GM12878 (cell line): ENCODE measurements around the gene HSPB6. TPM values are rescaled to one million over a fixed set of nuclear protein-coding genes. Genes with fewer than 3 reads are reported as not detected.

ENCODE experiments used
- ATAC-seq: fragments of 200-7000 bp; cut with Tn5 transposase; 3 replicates; pipeline ENCODE4 v1.9.1; 2020; ENCODE audit warnings: mild to moderate bottlenecking, moderate library complexity
- BruUV-seq: library from RNA; stranded (reverse); fragments of 400-500 nt; replicated peaks from 2 replicates; lab custom pipeline; 2021; lab: Mats Ljungman, UMichigan
- CTCF ChIA-PET: fragments of 300-600 bp; sonication (Branson Sonifier 250); formaldehyde crosslinking; extraction: SDS; loops from one replicate; lab custom pipeline; 2021; ENCODE audit warnings: inconsistent platforms; lab: Yijun Ruan, JAX
- POLR2A ChIA-PET: fragments of 350-600 bp; formaldehyde crosslinking; extraction: SDS; loops from one replicate; lab custom pipeline; 2021; ENCODE audit warnings: inconsistent platforms; lab: Charles Lee
- RAD21 ChIA-PET: fragments of 300-600 bp; sonication (Branson Sonifier 250); formaldehyde crosslinking; loops from one replicate; lab custom pipeline; 2023; ENCODE audit warnings: antibody characterized with exemption; ENCODE audit not compliant: unreplicated experiment; lab: Charles Lee
- SMC1A ChIA-PET: fragments of 300-600 bp; sonication (Branson Sonifier 250); formaldehyde crosslinking; loops from one replicate; lab custom pipeline; 2023; ENCODE audit not compliant: unreplicated experiment, uncharacterized antibody; lab: Charles Lee
- DNase-seq: peaks from one replicate; pipeline ENCODE4 v3.0.0-alpha.2; 2011; ENCODE audit warnings: low read depth, low spot score
- FAIRE-seq: peaks from 3 replicates; lab custom pipeline; 2011; peaks lifted over from hg19 to GRCh38; lab: Jason Lieb, UNC
- H2AFZ ChIP-seq: 2 replicates; pipeline ENCODE4 v1.6.0; 2011; ENCODE audit warnings: low read depth, low read length, control low read depth; ENCODE audit not compliant: control insufficient read depth
- H3K27ac ChIP-seq: 2 replicates; pipeline ENCODE4 v1.5.1; 2011; ENCODE audit warnings: control low read depth; ENCODE audit not compliant: control insufficient read depth, insufficient read depth
- H3K27me3 ChIP-seq, 2 experiments: replicated peaks in 1 of 2; 2 replicates each; pipeline versions ENCODE4 v1.6.0 to v1.6.1; 2011; ENCODE audit warnings: low read length in 1 of 2; ENCODE audit not compliant: control insufficient read depth in 2 of 2, insufficient read depth in 2 of 2
- H3K36me3 ChIP-seq, 2 experiments: 2 replicates each; pipeline ENCODE4 v1.5.1; 2011; ENCODE audit warnings: low read length in 1 of 2; ENCODE audit not compliant: control insufficient read depth in 2 of 2, insufficient read depth in 2 of 2
- H3K4me1 ChIP-seq: 2 replicates; pipeline ENCODE4 v1.6.1; 2011; ENCODE audit warnings: mild to moderate bottlenecking, low read length, moderate library complexity, mixed read lengths; ENCODE audit not compliant: control insufficient read depth, insufficient read depth
- H3K4me2 ChIP-seq: 2 replicates; pipeline ENCODE4 v1.6.0; 2011; ENCODE audit warnings: control low read depth; ENCODE audit not compliant: control insufficient read depth, insufficient read depth
- H3K4me3 ChIP-seq: fragments of 200-600 bp; sonication (generic); 2 replicates; pipeline ENCODE4 v1.5.1; 2016
- H3K79me2 ChIP-seq: 2 replicates; pipeline ENCODE4 v1.6.0; 2011; ENCODE audit warnings: low read length; ENCODE audit not compliant: control insufficient read depth, insufficient read depth
- H3K9ac ChIP-seq: 2 replicates; pipeline ENCODE4 v1.8.0; 2011; ENCODE audit warnings: low read length, control low read depth, mixed read lengths; ENCODE audit not compliant: control insufficient read depth, insufficient read depth
- H3K9me3 ChIP-seq: replicated peaks from 3 replicates; pipeline ENCODE4 v1.5.1; 2011; ENCODE audit warnings: mild to moderate bottlenecking, low read length; ENCODE audit not compliant: control insufficient read depth, insufficient read depth
- H4K20me1 ChIP-seq: 2 replicates; pipeline ENCODE4 v1.6.0; 2011; ENCODE audit not compliant: control insufficient read depth, insufficient read depth
- BMI1 ChIP-seq: fragments of 450-650 bp; IDR thresholded peaks from 2 replicates; pipeline ENCODE4 v1.6.1; 2016; ENCODE audit warnings: mild to moderate bottlenecking, moderate library complexity, borderline replicate concordance
- FOXM1 ChIP-seq: IDR thresholded peaks from 2 replicates; pipeline ENCODE4 v1.6.1; 2012; ENCODE audit warnings: low read depth, mild to moderate bottlenecking, inconsistent platforms, low read length, moderate library complexity
- LARP7 ChIP-seq: fragments of 450-650 bp; IDR thresholded peaks from 2 replicates; pipeline ENCODE4 v1.6.1; 2017; ENCODE audit warnings: mild to moderate bottlenecking
- NFYA ChIP-seq: IDR thresholded peaks from 2 replicates; pipeline ENCODE4 v1.6.1; 2011; ENCODE audit warnings: low read depth, mild to moderate bottlenecking, low read length, improper control_type of control experiment, borderline replicate concordance
- NR2C1 ChIP-seq: fragments of 450-650 bp; IDR thresholded peaks from 2 replicates; pipeline ENCODE4 v1.6.1; 2017; ENCODE audit warnings: antibody characterized with exemption, mild to moderate bottlenecking, moderate library complexity
- RAD21 ChIP-seq: IDR thresholded peaks from 2 replicates; pipeline ENCODE4 v1.6.1; 2011; ENCODE audit warnings: mild to moderate bottlenecking, low read depth, low read length, moderate library complexity; ENCODE audit not compliant: insufficient read depth
- RB1 ChIP-seq: fragments of 450-650 bp; formaldehyde crosslinking; IDR thresholded peaks from 2 replicates; pipeline ENCODE4 v1.6.1; 2017; ENCODE audit warnings: mild to moderate bottlenecking, borderline replicate concordance
- SIX5 ChIP-seq: IDR thresholded peaks from 2 replicates; pipeline ENCODE4 v1.6.1; 2011; ENCODE audit warnings: mild to moderate bottlenecking, low read depth, low read length, moderate library complexity; ENCODE audit not compliant: severe bottlenecking
- WGBS: methylation state at CpG from one replicate; pipeline ENCODE4 v1.1.6; 2016; ENCODE audit warnings: low lambda C conversion rate; ENCODE audit not compliant: insufficient replicate concordance, insufficient coverage; ENCODE audit errors: missing lambda C conversion rate; 5-methylcytosine and 5-hydroxymethylcytosine counted together
- in situ Hi-C: fragments of 300-500 bp; cut with MboI; formaldehyde crosslinking; loops from 9 replicates; pipeline ENCODE4 v1.14.3; 2018; ENCODE audit warnings: mixed read lengths
- intact Hi-C: fragments of 100-400 bp; cut with micrococcal nuclease; formaldehyde crosslinking; loops from one replicate; pipeline ENCODE4 v1.14.2; 2022; ENCODE audit not compliant: unreplicated experiment
- polyA plus RNA-seq, 11 experiments: library from polyadenylated mRNA; depleted of rRNA in 4 of 11; unstranded in 6 of 11; stranded (reverse) in 5 of 11; fragments of >200 nt; fragmentation: Nextera tagmentation in 4 of 11; fragmentation: Illumina TruSeq in 1 of 11; extraction: Ambion mirVana in 4 of 11; extraction: Trizol in 1 of 11; gene quantifications; 1 replicate in 1 of 11; 2 replicates in 10 of 11; pipeline versions ENCODE4 v1.2.1 to v1.2.3, GENCODE V29; 2011 to 2016; ENCODE audit warnings: inconsistent platforms in 2 of 11, missing spikeins in 2 of 11, low read depth in 1 of 11
- total RNA-seq, 4 experiments: library from RNA; depleted of rRNA in 3 of 4; stranded (reverse); fragments of >200 nt in 3 of 4; fragmentation: Illumina TruSeq in 1 of 4; extraction: Trizol in 1 of 4; gene quantifications; 2 replicates each; pipeline versions ENCODE4 v1.2.1 to v1.2.3, GENCODE V29; 2013 to 2021

Gene HSPB6
- total and polyA plus RNA-seq, 10 of the 15 experiments (the other 5 are each of a cell fraction or from before 2014, with no cell fraction given): 0.09 to 1.6 (median 0.36) TPM; not detected in 4

GRCh38 chr19:35757231-35757748 is 461 bp upstream of the HSPB6 start:
- intact Hi-C loops (no loop called here), in situ Hi-C loops (no loop called here)
- FAIRE-seq (no peak), ATAC-seq (peak; percentile 21), DNase-seq (no peak)
- Histone ChIP-seq H2AFZ (peak overlapping the region; percentile 62), H3K27ac (peak overlapping the region; percentile 62), H3K9ac (peak overlapping the region; percentile 73), H3K79me2 (peaks cover 11% of the 10 kb centered on the region), H3K4me1 (peaks cover 15% of the 10 kb centered on the region), H4K20me1 (no peaks in the 10 kb centered on the region), H3K4me3 (peak overlapping the region; percentile 88), H3K27me3 (no peaks in the 10 kb centered on the region), H3K9me3 (no peaks in the 10 kb centered on the region), H3K4me2 (peak overlapping the region; percentile 99), H3K36me3 (peaks cover 1 to 8% of the 10 kb centered on the region in 2 experiments; a peak in 3 of 4 replicates)
- ChIA-PET RAD21 (interaction anchor here (0.7 to 1.2 kb wide), 3 partner anchors 9 to 63 kb away, joined by 3 read pairs; partner anchors contain the start of genes PSENEN and U2AF1L4), POLR2A (interaction anchor here (0.5 to 2.2 kb wide), 5 partner anchors 8 to 199 kb away, joined by 3 to 18 read pairs (median 6); partner anchors contain the start of genes IGFLR1, LIN37, PSENEN and U2AF1L4), SMC1A (no interaction called here), CTCF (interaction anchor here (0.7 kb wide), 1 partner anchor 9 kb away, joined by 3 read pairs; the partner anchor contains the start of gene LIN37)
- TSS peak; percentile 84 for BruUV-seq
- 7% methylated on average over 19 of the region's 19 CpGs for WGBS
- TF ChIP-seq RB1 (0 out of 2 replicates have a peak, but pooled peaks have one; percentile 5), SIX5 (no peak), LARP7 (no peak), FOXM1 (no peak), NR2C1 (no peak), NFYA (no peak), RAD21 (no peak), BMI1 (no peak)
